Loucy (cell line): ENCODE results near the gene CDH13.

Experiments
- CTCF ChIP-seq: fragments of 200-600 bp; sonication (generic); conservative IDR thresholded peaks from 2 replicates; pipeline ENCODE4 v1.5.1; 2014; ENCODE audit warnings: mild to moderate bottlenecking, antibody characterized with exemption, low read length
- EZH2phosphoT487 ChIP-seq: fragments of 200-600 bp; IDR thresholded peaks from 2 replicates; pipeline ENCODE4 v1.6.1; 2018; ENCODE audit warnings: antibody characterized with exemption, mild to moderate bottlenecking, moderate library complexity, borderline replicate concordance

- TF ChIP-seq CTCF (no peak), EZH2phosphoT487 (no peak)
These were observed 1042.7 kb downstream of the CDH13 start for GRCh38 chr16:83669456-83669855.
